Neural cell (in vitro differentiated cells): Measurements from ENCODE around the gene NMNAT1. TPM values are rescaled to one million over a fixed set of nuclear protein-coding genes. Genes with fewer than 3 reads are reported as not detected.
A peak's percentile ranks its signal among the peaks of the same experiment; 100 is the strongest.

ENCODE experiments used
- H2AFZ ChIP-seq: fragments of 200-600, 300-800 bp; sonication (generic), shearing (Covaris generic); 2 replicates; pipeline ENCODE4 v1.6.0; 2014; ENCODE audit warnings: low read depth, mild to moderate bottlenecking, antibody characterized with exemption, low read length, moderate library complexity
- H3F3A ChIP-seq: fragments of 200-600 bp; shearing (Covaris generic); 2 replicates; pipeline ENCODE4 v1.6.1; 2016; ENCODE audit warnings: mild to moderate bottlenecking, moderate library complexity, mixed read lengths, antibody characterized with exemption, low read length; ENCODE audit not compliant: insufficient read depth, poor library complexity, severe bottlenecking
- H3K27ac ChIP-seq: fragments of 200-600, 300-800 bp; sonication (generic), shearing (Covaris generic); 2 replicates; pipeline ENCODE4 v1.5.1; 2014; ENCODE audit warnings: mild to moderate bottlenecking, low read length, moderate library complexity
- H3K27me3 ChIP-seq: fragments of 300-800, 200-600 bp; sonication (generic), shearing (Covaris generic); 2 replicates; pipeline ENCODE4 v1.6.0; 2014; ENCODE audit warnings: mild to moderate bottlenecking, low read depth, low read length, moderate library complexity; ENCODE audit not compliant: insufficient read depth
- H3K36me3 ChIP-seq: fragments of 300-800, 200-600 bp; sonication (generic), shearing (Covaris generic); 2 replicates; pipeline ENCODE4 v1.5.1; 2014; ENCODE audit warnings: mild to moderate bottlenecking, antibody characterized with exemption, low read length, moderate library complexity; ENCODE audit not compliant: insufficient read depth
- H3K4me2 ChIP-seq: fragments of 300-800, 200-600 bp; sonication (generic), shearing (Covaris generic); 2 replicates; pipeline ENCODE4 v1.6.0; 2014; ENCODE audit warnings: mild to moderate bottlenecking, low read length
- H3K4me3 ChIP-seq: fragments of 300-800, 200-600 bp; sonication (generic), shearing (Covaris generic); 2 replicates; pipeline ENCODE4 v1.5.1; 2014; ENCODE audit warnings: mild to moderate bottlenecking, low read length, moderate library complexity
- H3K79me2 ChIP-seq: fragments of 200-600 bp; shearing (Covaris generic); replicated peaks from 2 replicates; pipeline ENCODE4 v1.6.0; 2014; ENCODE audit warnings: mild to moderate bottlenecking, low read length, moderate library complexity; ENCODE audit not compliant: insufficient read depth
- H3K9ac ChIP-seq: fragments of 300-800, 200-600 bp; sonication (generic), shearing (Covaris generic); 2 replicates; pipeline ENCODE4 v1.6.1; 2016; ENCODE audit warnings: mild to moderate bottlenecking, low read length, mixed read lengths
- H3K9me2 ChIP-seq: fragments of 200-600 bp; shearing (Covaris generic); 2 replicates; pipeline ENCODE4 v1.6.1; 2016; ENCODE audit warnings: mild to moderate bottlenecking, low read length, mixed read lengths; ENCODE audit not compliant: insufficient read depth
- H3K9me3 ChIP-seq: fragments of 200-600, 300-800 bp; sonication (generic), shearing (Covaris generic); 2 replicates; pipeline ENCODE4 v1.6.1; 2016; ENCODE audit warnings: mild to moderate bottlenecking, mixed run types, low read length, moderate library complexity, mixed read lengths
- H4K20me1 ChIP-seq: fragments of 200-600 bp; shearing (Covaris generic); 2 replicates; pipeline ENCODE4 v1.6.1; 2016; ENCODE audit warnings: mild to moderate bottlenecking, mixed run types; ENCODE audit not compliant: insufficient read depth
- EP300 ChIP-seq: fragments of 450-650 bp; conservative IDR thresholded peaks from 2 replicates; pipeline ENCODE4 v1.6.1; 2014; ENCODE audit warnings: antibody characterized with exemption, mild to moderate bottlenecking, moderate library complexity; ENCODE audit not compliant: poor library complexity, severe bottlenecking
- EZH2 ChIP-seq: fragments of 200-600, 300-800 bp; shearing (Covaris generic), sonication (generic); IDR thresholded peaks from 2 replicates; pipeline ENCODE4 v1.6.1; 2014; ENCODE audit warnings: antibody characterized with exemption, low read length, borderline replicate concordance, mild to moderate bottlenecking; ENCODE audit not compliant: insufficient read depth, poor library complexity, severe bottlenecking
- MXI1 ChIP-seq: fragments of 450-650 bp; conservative IDR thresholded peaks from 2 replicates; pipeline ENCODE4 v1.6.1; 2014; ENCODE audit warnings: antibody characterized with exemption, mild to moderate bottlenecking; ENCODE audit not compliant: poor library complexity, severe bottlenecking
- POLR2AphosphoS5 ChIP-seq: IDR thresholded peaks from 2 replicates; pipeline ENCODE4 v1.6.1; 2012
- RAD21 ChIP-seq: fragments of 450-650 bp; conservative IDR thresholded peaks from 2 replicates; pipeline ENCODE4 v1.6.1; 2014; ENCODE audit warnings: antibody characterized with exemption, mild to moderate bottlenecking, moderate library complexity
- SMC3 ChIP-seq: fragments of 450-650 bp; conservative IDR thresholded peaks from 2 replicates; pipeline ENCODE4 v1.6.1; 2014; ENCODE audit warnings: antibody characterized with exemption, mild to moderate bottlenecking, moderate library complexity; ENCODE audit not compliant: poor library complexity
- TAF1 ChIP-seq: IDR thresholded peaks from 2 replicates; pipeline ENCODE4 v1.6.1; 2012; ENCODE audit warnings: low read depth
- polyA plus RNA-seq: library from polyadenylated mRNA; depleted of rRNA; stranded (reverse); fragments of >200 nt; gene quantifications from 2 replicates; pipeline ENCODE4 v1.2.3, GENCODE V29; 2014
- TF ChIP-seq, protein P1 (sequence below): fragments of 450-650 bp; IDR thresholded peaks from 2 replicates; pipeline ENCODE4 v1.5.1; 2014; ENCODE audit warnings: antibody characterized with exemption, mild to moderate bottlenecking, moderate library complexity; ENCODE audit not compliant: poor library complexity, severe bottlenecking
- TF ChIP-seq, protein P2 (sequence below): IDR thresholded peaks from 2 replicates; pipeline ENCODE4 v1.6.1; 2012; ENCODE audit warnings: borderline replicate concordance

The NMNAT1 gene
- polyA plus RNA-seq, 1 donor from 2014 or later: 4.9 TPM

DNA sequence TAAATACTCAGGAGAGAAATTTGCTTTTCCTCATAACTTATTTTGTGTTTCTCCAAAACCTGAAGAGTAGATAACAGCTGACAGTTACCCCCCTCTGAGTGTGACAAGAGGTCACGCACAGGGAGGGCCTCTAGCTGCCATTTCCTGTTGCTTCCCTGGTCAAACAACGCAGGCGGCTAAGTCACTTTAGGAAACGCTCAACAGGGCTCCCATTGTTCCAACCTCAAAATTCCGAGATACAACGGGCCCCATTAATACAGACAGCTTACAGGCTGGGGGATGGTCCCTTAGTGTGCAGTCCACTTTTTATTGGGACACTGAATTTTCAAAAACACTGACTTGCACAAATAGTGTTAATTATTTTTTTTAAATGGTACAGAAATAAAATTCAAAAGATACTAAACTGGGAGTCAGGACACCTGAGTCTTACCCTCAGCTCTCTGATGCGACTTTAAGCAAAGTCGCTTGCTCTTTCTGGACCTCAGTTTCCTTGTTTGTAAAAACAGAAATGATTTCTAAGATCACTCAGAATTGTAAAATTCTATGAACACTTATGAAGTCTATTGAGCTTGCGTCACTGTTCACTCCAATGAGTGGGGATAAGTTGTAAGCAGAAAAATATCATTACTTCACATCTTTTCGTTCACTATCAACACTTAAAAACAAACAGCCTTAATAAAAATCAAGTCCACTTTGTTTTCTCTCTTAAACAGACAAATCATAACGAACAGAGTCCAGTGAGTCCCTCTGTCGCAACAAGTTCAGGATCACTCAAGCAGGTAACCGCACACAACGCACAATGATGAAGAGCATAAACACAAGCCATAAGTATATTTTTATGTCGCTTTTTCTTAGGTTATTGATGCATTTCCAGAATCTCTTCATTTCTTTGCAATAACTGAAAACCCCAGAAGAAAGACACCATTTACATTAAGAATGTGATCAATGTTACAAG is 13.6 kb upstream of the NMNAT1 start:
- Histone ChIP-seq H3K36me3 (no peaks in the 10 kb centered on the region), H3K4me2 (no peak overlapping the region), H3K4me3 (no peak overlapping the region), H3K9me2 (no peaks in the 10 kb centered on the region), H3K27ac (no peak overlapping the region), H4K20me1 (no peaks in the 10 kb centered on the region), H3F3A (no peaks in the 10 kb centered on the region), H3K9me3 (no peaks in the 10 kb centered on the region), H3K27me3 (no peaks in the 10 kb centered on the region), H3K79me2 (no peaks in the 10 kb centered on the region), H3K9ac (no peak overlapping the region), H2AFZ (no peak overlapping the region)
- TF ChIP-seq, protein P1, sequence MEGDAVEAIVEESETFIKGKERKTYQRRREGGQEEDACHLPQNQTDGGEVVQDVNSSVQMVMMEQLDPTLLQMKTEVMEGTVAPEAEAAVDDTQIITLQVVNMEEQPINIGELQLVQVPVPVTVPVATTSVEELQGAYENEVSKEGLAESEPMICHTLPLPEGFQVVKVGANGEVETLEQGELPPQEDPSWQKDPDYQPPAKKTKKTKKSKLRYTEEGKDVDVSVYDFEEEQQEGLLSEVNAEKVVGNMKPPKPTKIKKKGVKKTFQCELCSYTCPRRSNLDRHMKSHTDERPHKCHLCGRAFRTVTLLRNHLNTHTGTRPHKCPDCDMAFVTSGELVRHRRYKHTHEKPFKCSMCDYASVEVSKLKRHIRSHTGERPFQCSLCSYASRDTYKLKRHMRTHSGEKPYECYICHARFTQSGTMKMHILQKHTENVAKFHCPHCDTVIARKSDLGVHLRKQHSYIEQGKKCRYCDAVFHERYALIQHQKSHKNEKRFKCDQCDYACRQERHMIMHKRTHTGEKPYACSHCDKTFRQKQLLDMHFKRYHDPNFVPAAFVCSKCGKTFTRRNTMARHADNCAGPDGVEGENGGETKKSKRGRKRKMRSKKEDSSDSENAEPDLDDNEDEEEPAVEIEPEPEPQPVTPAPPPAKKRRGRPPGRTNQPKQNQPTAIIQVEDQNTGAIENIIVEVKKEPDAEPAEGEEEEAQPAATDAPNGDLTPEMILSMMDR: no peak
- no peak for TF ChIP-seq EZH2

DNA sequence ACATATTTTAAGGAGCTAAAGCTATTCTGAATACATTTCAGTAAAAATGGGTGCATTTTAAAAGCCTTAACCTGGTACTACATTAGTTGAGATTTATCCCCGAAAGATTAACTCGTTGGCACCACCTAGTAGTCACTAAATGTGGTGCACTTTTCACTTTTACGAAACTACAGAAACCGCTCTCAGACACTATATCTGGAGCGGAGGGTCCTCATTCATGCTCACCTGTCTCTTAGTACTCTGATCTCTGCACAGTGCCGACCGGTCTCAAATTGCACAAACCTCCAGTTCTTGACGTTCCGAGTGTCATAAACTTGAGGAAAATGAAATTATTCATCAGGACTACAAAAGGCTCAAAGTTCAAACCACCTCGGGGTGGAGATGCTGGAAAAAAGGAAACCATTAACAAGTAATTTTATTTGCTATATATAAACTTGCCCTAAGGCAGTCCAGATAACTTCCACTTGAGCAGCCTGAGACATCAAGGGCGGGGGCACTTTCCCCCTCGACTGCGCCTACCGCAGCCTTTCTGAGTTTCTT is 806 bp upstream of the NMNAT1 start:
- Histone ChIP-seq H3K27ac (peak overlapping the region; percentile 67), H3K36me3 (no peaks in the 10 kb centered on the region), H3K4me2 (peak overlapping the region; percentile 81), H3K9me3 (no peaks in the 10 kb centered on the region), H3K4me3 (peak overlapping the region; percentile 85), H3F3A (no peaks in the 10 kb centered on the region), H2AFZ (peak overlapping the region; percentile 94), H4K20me1 (no peaks in the 10 kb centered on the region), H3K79me2 (peaks cover 13% of the 10 kb centered on the region), H3K9ac (peak overlapping the region; percentile 83), H3K27me3 (no peaks in the 10 kb centered on the region), H3K9me2 (no peaks in the 10 kb centered on the region)
- TF ChIP-seq, protein P1: peak; percentile 77
- TF ChIP-seq RAD21 (peak; percentile 72), EP300 (no peak), TAF1 (no peak), SMC3 (peak; percentile 81), MXI1 (no peak), EZH2 (no peak), POLR2AphosphoS5 (no peak)
- TF ChIP-seq, protein P2, sequence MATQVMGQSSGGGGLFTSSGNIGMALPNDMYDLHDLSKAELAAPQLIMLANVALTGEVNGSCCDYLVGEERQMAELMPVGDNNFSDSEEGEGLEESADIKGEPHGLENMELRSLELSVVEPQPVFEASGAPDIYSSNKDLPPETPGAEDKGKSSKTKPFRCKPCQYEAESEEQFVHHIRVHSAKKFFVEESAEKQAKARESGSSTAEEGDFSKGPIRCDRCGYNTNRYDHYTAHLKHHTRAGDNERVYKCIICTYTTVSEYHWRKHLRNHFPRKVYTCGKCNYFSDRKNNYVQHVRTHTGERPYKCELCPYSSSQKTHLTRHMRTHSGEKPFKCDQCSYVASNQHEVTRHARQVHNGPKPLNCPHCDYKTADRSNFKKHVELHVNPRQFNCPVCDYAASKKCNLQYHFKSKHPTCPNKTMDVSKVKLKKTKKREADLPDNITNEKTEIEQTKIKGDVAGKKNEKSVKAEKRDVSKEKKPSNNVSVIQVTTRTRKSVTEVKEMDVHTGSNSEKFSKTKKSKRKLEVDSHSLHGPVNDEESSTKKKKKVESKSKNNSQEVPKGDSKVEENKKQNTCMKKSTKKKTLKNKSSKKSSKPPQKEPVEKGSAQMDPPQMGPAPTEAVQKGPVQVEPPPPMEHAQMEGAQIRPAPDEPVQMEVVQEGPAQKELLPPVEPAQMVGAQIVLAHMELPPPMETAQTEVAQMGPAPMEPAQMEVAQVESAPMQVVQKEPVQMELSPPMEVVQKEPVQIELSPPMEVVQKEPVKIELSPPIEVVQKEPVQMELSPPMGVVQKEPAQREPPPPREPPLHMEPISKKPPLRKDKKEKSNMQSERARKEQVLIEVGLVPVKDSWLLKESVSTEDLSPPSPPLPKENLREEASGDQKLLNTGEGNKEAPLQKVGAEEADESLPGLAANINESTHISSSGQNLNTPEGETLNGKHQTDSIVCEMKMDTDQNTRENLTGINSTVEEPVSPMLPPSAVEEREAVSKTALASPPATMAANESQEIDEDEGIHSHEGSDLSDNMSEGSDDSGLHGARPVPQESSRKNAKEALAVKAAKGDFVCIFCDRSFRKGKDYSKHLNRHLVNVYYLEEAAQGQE: no peak
